Gastrocnemius medialis (tissue), 4 donors: Measurements from ENCODE around the gene MED25.

ENCODE experiments used
- POLR2A ChIP-seq, 2 donors: fragments of 450-650 bp; IDR thresholded peaks; one replicate each; pipeline ENCODE4 v1.6.1; 2017; ENCODE audit warnings: antibody characterized with exemption in 2 of 2, mild to moderate bottlenecking in 2 of 2, moderate library complexity in 2 of 2
- TF ChIP-seq, protein P1 (sequence below), 5 experiments: fragments of 450-650 bp in 3 of 5; fragments of 200-600 bp in 2 of 5; sonication (generic) in 2 of 5; IDR thresholded peaks in 4 of 5; conservative IDR thresholded peaks in 1 of 5; 1 replicate in 4 of 5; 2 replicates in 1 of 5; pipeline ENCODE4 v1.5.1; 2016 to 2019; ENCODE audit warnings: antibody characterized with exemption in 5 of 5, mild to moderate bottlenecking in 3 of 5, moderate library complexity in 3 of 5

DNA sequence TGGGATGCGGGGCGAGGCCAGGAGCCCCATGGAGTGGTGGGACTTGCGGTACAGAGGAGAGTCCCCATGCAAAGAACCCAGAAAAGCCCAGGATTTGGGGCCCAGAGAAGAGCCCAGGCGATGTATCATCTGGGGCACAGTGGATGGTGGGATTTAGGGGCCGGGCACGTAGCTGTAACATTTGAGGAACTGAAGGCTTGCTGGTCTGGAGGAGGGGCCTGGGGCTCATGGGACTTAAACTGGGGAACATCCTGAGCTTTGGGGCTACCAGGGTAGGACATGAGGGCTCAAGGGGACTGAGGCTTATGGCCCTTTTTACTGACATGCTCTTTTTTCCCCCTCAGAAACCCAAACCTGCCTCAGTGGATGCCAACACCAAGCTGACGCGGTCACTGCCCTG is 13.5 kb downstream of the MED25 start:
- TF ChIP-seq, protein P1, sequence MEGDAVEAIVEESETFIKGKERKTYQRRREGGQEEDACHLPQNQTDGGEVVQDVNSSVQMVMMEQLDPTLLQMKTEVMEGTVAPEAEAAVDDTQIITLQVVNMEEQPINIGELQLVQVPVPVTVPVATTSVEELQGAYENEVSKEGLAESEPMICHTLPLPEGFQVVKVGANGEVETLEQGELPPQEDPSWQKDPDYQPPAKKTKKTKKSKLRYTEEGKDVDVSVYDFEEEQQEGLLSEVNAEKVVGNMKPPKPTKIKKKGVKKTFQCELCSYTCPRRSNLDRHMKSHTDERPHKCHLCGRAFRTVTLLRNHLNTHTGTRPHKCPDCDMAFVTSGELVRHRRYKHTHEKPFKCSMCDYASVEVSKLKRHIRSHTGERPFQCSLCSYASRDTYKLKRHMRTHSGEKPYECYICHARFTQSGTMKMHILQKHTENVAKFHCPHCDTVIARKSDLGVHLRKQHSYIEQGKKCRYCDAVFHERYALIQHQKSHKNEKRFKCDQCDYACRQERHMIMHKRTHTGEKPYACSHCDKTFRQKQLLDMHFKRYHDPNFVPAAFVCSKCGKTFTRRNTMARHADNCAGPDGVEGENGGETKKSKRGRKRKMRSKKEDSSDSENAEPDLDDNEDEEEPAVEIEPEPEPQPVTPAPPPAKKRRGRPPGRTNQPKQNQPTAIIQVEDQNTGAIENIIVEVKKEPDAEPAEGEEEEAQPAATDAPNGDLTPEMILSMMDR (IDR thresholded peaks at IDR 0.05 in 4 of 5, conservative IDR thresholded peaks at IDR 0.05 in 1 of 5) = no peak
- no peak for TF ChIP-seq POLR2A (IDR thresholded peaks at IDR 0.05)
